A673 (cell line): Measurements from ENCODE around the gene LARGE1.

Experiments
- CTCF ChIP-seq: fragments of 300-800, 200-600 bp; sonication (generic); conservative IDR thresholded peaks from 2 replicates; pipeline ENCODE4 v1.5.1; 2017; ENCODE audit warnings: low read depth, mild to moderate bottlenecking, antibody characterized with exemption, low read length, moderate library complexity, mixed read lengths
- EZH2 ChIP-seq: fragments of 200-600 bp; sonication (generic); IDR thresholded peaks from 2 replicates; pipeline ENCODE4 v1.6.1; 2017; ENCODE audit warnings: borderline replicate concordance, low read depth, mild to moderate bottlenecking, mixed read lengths, antibody characterized with exemption, low read length; ENCODE audit not compliant: poor library complexity, severe bottlenecking

- no peak for TF ChIP-seq CTCF
- no peak for TF ChIP-seq EZH2
Observed at GRCh38 chr22:33569559-33569958, 350.7 kb downstream of the LARGE1 start.
